Sigmoid colon (tissue), 7 donors: ENCODE results near the gene PIANP. TPM values are rescaled to one million over a fixed set of nuclear protein-coding genes. Genes with fewer than 3 reads are reported as not detected.

Experiments used
- DNase-seq: peaks from one replicate; pipeline ENCODE4 v3.0.0-alpha.2; 2019
- H3K27ac ChIP-seq, 4 donors: fragments of 200-600 bp; sonication (generic); one replicate each; pipeline ENCODE4 v1.5.1; 2016 to 2019; ENCODE audit warnings: mild to moderate bottlenecking in 1 of 4
- H3K27me3 ChIP-seq, 3 donors: fragments of 200-600 bp; sonication (generic); one replicate each; pipeline ENCODE4 v1.5.1; 2019; ENCODE audit warnings: mild to moderate bottlenecking in 1 of 3
- H3K36me3 ChIP-seq, 4 donors: fragments of 200-600 bp; sonication (generic); one replicate each; pipeline ENCODE4 v1.5.1; 2016 to 2019
- H3K4me1 ChIP-seq, 4 donors: fragments of 200-600 bp; sonication (generic); one replicate each; pipeline ENCODE4 v1.5.1; 2017 to 2019
- H3K4me3 ChIP-seq, 4 donors: fragments of 200-600 bp; sonication (generic); one replicate each; pipeline ENCODE4 v1.5.1; 2017 to 2019; ENCODE audit warnings: mild to moderate bottlenecking in 2 of 4, moderate library complexity in 1 of 4
- H3K9me3 ChIP-seq, 4 donors: fragments of 200-600 bp in 3 of 4; sonication (generic) in 3 of 4; one replicate each; pipeline versions ENCODE4 v1.5.1 to v1.6.1; 2013 to 2019
- CTCF ChIP-seq, 4 experiments: fragments of 450-650 bp in 3 of 4; fragments of 200-600 bp in 1 of 4; IDR thresholded peaks; one replicate each; pipeline ENCODE4 v1.5.1; 2016 to 2019; ENCODE audit warnings: antibody characterized with exemption in 4 of 4, mild to moderate bottlenecking in 3 of 4, moderate library complexity in 2 of 4
- EP300 ChIP-seq, 4 donors: sonication (generic); formaldehyde crosslinking; IDR thresholded peaks; one replicate each; pipeline ENCODE4 v1.6.1; 2017; ENCODE audit warnings: antibody characterized with exemption in 4 of 4
- POLR2A ChIP-seq, 2 donors: fragments of 450-650 bp; IDR thresholded peaks; one replicate each; pipeline ENCODE4 v1.6.1; 2016; ENCODE audit warnings: antibody characterized with exemption in 2 of 2, mild to moderate bottlenecking in 2 of 2, moderate library complexity in 2 of 2
- POLR2AphosphoS5 ChIP-seq, 4 donors: sonication (generic); formaldehyde crosslinking; IDR thresholded peaks; one replicate each; pipeline ENCODE4 v1.6.1; 2017; ENCODE audit warnings: antibody characterized with exemption in 4 of 4
- WGBS, 2 donors: extraction: QIAGEN DNeasy Blood & Tissue Kit; methylation state at CpG; one replicate each; pipeline ENCODE4 v1.1.7; 2013; 5-methylcytosine and 5-hydroxymethylcytosine counted together
- intact Hi-C: fragments of 100-400 bp; cut with DNase I; formaldehyde crosslinking; loops from one replicate; pipeline ENCODE4 v1.15.1; 2023
- polyA plus RNA-seq, 3 donors: library from polyadenylated mRNA; stranded (reverse); fragments of 200-250 nt; gene quantifications; one replicate each; pipeline ENCODE4 v1.2.3, GENCODE V29; 2013
- total RNA-seq, 4 donors: library from RNA; depleted of rRNA; stranded (reverse); fragments of >200 nt; gene quantifications; one replicate each; pipeline ENCODE4 v1.1.0, GENCODE V29; 2016
- donor health status: healthy with polysubstance abuse.
- donor health status: Bipolar disorder and iron deficiency.
- donor health status: healthy.

Gene PIANP
- total and polyA plus RNA-seq, 7 donors, result 0.27 to 2.0 (median 0.49) TPM

GRCh38 chr12:6653342-6653741 lies 47.3 kb downstream of the PIANP start:
- intact Hi-C loops, result no loop called here

GRCh38 chr12:6652391-6652790 lies 48.2 kb downstream of the PIANP start:
- WGBS, 2 donors, result 93 to 95% methylated on average over 12 of the region's 12 CpGs
- Histone ChIP-seq H3K27ac (no peak overlapping the region), H3K9me3 (no peaks in the 10 kb centered on the region), H3K36me3 (peaks cover 13 to 82% (median 40%) of the 10 kb centered on the region in 4 donors), H3K4me1 (peaks cover 0 to 5% (median 0%) of the 10 kb centered on the region in 4 donors), H3K27me3 (no peaks in the 10 kb centered on the region), H3K4me3 (no peak overlapping the region)
- no peak for DNase-seq
- no peak for TF ChIP-seq POLR2A (IDR thresholded peaks at IDR 0.05)
- no peak for TF ChIP-seq POLR2AphosphoS5 (IDR thresholded peaks at IDR 0.05)
- TF ChIP-seq EP300 (IDR thresholded peaks at IDR 0.05), result no peak
- no peak for TF ChIP-seq CTCF (IDR thresholded peaks at IDR 0.05)
- intact Hi-C loops, result no loop called here

More at GRCh38 chr12:6653342-6653741, 47.3 kb downstream of the PIANP start:
- Histone ChIP-seq H3K4me1 (no peaks in the 10 kb centered on the region), H3K4me3 (no peak overlapping the region), H3K27me3 (no peaks in the 10 kb centered on the region), H3K27ac (no peak overlapping the region), H3K9me3 (no peaks in the 10 kb centered on the region), H3K36me3 (peaks cover 13 to 88% (median 41%) of the 10 kb centered on the region in 4 donors)
- DNase-seq, result no peak
- TF ChIP-seq POLR2A (IDR thresholded peaks at IDR 0.05) (no peak), CTCF (IDR thresholded peaks at IDR 0.05) (no peak), POLR2AphosphoS5 (IDR thresholded peaks at IDR 0.05) (no peak), EP300 (IDR thresholded peaks at IDR 0.05) (no peak)
- WGBS, 2 donors, result 96 to 98% methylated on average over 1 of the region's 1 CpG

GRCh38 chr12:6650832-6651231 lies 49.8 kb downstream of the PIANP start:
- no peak for DNase-seq
- 91 to 92% methylated on average over 8 of the region's 8 CpGs for WGBS, 2 donors
- H3K36me3 ChIP-seq, result peaks cover 13 to 66% (median 32%) of the 10 kb centered on the region in 4 donors
- no peak overlapping the region for H3K27ac ChIP-seq
- H3K9me3 ChIP-seq, result no peaks in the 10 kb centered on the region
- TF ChIP-seq EP300 (IDR thresholded peaks at IDR 0.05) (no peak), POLR2A (IDR thresholded peaks at IDR 0.05) (no peak), POLR2AphosphoS5 (IDR thresholded peaks at IDR 0.05) (no peak), CTCF (IDR thresholded peaks at IDR 0.05) (no peak)
- peaks cover 0 to 14% (median 3%) of the 10 kb centered on the region in 4 donors for H3K4me1 ChIP-seq
- no peaks in the 10 kb centered on the region for H3K27me3 ChIP-seq
- no peak overlapping the region for H3K4me3 ChIP-seq
- intact Hi-C loops, result no loop called here

- 3 to 6% methylated on average over 38 of the region's 38 CpGs for WGBS, 2 donors
- TF ChIP-seq POLR2A (IDR thresholded peaks at IDR 0.05) (no peak), POLR2AphosphoS5 (IDR thresholded peaks at IDR 0.05) (peak; percentile 51 to 73 (median 67))
- Histone ChIP-seq H3K9me3 (no peaks in the 10 kb centered on the region), H3K27me3 (no peaks in the 10 kb centered on the region), H3K27ac (peak within 1 kb of the TSS; percentile 50 to 74 (median 67)), H3K4me3 (peak within 1 kb of the TSS; percentile 38 to 63 (median 54)), H3K36me3 (peaks cover 7 to 32% (median 18%) of the 10 kb centered on the region in 4 donors), H3K4me1 (peaks cover 0 to 14% (median 3%) of the 10 kb centered on the region in 4 donors)
- peak; percentile 91 for DNase-seq
- intact Hi-C loops, result loop anchor here (2.0 kb wide), 1 partner anchor 28 kb away; no protein-coding TSS in a partner anchor
Measured at GRCh38 chr12:6647083-6647604, 53.5 kb downstream of the PIANP start, which contains the start of gene ACRBP. ACRBP (minus strand) TSS chr12:6647432; CDS start chr12:6647366, 66 bp downstream.

- Histone ChIP-seq H3K4me3 (peak overlapping the region; percentile 38 to 63 (median 54)), H3K36me3 (peaks cover 7 to 26% (median 14%) of the 10 kb centered on the region in 4 donors), H3K27me3 (no peaks in the 10 kb centered on the region), H3K27ac (peak overlapping the region; percentile 50 to 74 (median 67)), H3K4me1 (peaks cover 0 to 14% (median 3%) of the 10 kb centered on the region in 4 donors), H3K9me3 (no peaks in the 10 kb centered on the region)
- peak; percentile 70 for DNase-seq
- 62 to 66% methylated on average over 28 of the region's 28 CpGs for WGBS, 2 donors
- intact Hi-C loops, result loop anchor here (2.0 kb wide), 1 partner anchor 28 kb away; no protein-coding TSS in a partner anchor
- TF ChIP-seq POLR2A (IDR thresholded peaks at IDR 0.05), result no peak
- TF ChIP-seq POLR2AphosphoS5 (IDR thresholded peaks at IDR 0.05), result no peak
Measured at GRCh38 chr12:6646276-6647082, 54.1 kb downstream of the PIANP start.
